Ishikawa (cell line): ENCODE results near the gene GARIN5B.

Experiments
- CEBPB ChIP-seq: IDR thresholded peaks from 2 replicates; pipeline ENCODE4 v1.6.1; 2012
- CREB1 ChIP-seq: IDR thresholded peaks from 2 replicates; pipeline ENCODE4 v1.6.1; 2012; ENCODE audit warnings: low read depth
- EGR1 ChIP-seq: IDR thresholded peaks from 2 replicates; pipeline ENCODE4 v1.6.1; 2012
- EP300 ChIP-seq: IDR thresholded peaks from 2 replicates; pipeline ENCODE4 v1.6.1; 2012; ENCODE audit warnings: borderline replicate concordance
- FOXM1 ChIP-seq: IDR thresholded peaks from 2 replicates; pipeline ENCODE4 v1.6.1; 2012; ENCODE audit warnings: low read depth, borderline replicate concordance
- NFIC ChIP-seq: IDR thresholded peaks from 2 replicates; pipeline ENCODE4 v1.6.1; 2012
- TAF1 ChIP-seq: IDR thresholded peaks from 2 replicates; pipeline ENCODE4 v1.6.1; 2012; ENCODE audit warnings: low read depth, mild to moderate bottlenecking
- TCF12 ChIP-seq: IDR thresholded peaks from 2 replicates; pipeline ENCODE4 v1.6.1; 2012; ENCODE audit warnings: low read depth
- YY1 ChIP-seq: IDR thresholded peaks from 2 replicates; pipeline ENCODE4 v1.6.1; 2012; ENCODE audit warnings: low read depth
- TF ChIP-seq, protein P1 (sequence below): IDR thresholded peaks from 2 replicates; pipeline ENCODE4 v1.6.1; 2012
- TF ChIP-seq, protein P2 (sequence below): IDR thresholded peaks from 2 replicates; pipeline ENCODE4 v1.6.1; 2012
- TF ChIP-seq, protein P3 (sequence below): IDR thresholded peaks from 2 replicates; pipeline ENCODE4 v1.6.1; 2012; ENCODE audit warnings: low read depth, mild to moderate bottlenecking

DNA sequence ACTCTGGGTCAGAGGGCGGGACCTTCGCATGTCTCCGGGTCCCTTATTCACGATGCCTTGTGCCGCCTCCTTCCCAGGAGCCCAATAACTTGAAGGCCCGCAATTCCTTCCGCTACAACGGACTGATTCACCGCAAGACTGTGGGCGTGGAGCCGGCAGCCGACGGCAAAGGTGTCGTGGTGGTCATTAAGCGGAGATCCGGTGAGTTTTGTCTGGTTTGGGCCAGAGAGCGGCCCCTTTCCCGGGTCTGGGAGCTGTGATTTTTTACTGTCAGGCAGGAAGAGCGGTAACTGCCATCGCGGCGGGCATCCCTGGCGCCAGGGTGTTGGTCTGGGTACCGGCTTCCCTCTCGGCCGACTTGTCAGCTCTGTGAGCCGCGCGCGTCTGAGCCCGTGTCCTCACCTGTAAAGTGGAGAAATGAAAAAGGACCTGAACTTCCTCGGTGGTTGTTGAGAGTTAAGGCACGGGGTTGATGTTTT is 23.5 kb upstream of the GARIN5B start:
- TF ChIP-seq, protein P1, sequence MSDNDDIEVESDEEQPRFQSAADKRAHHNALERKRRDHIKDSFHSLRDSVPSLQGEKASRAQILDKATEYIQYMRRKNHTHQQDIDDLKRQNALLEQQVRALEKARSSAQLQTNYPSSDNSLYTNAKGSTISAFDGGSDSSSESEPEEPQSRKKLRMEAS = no peak
- TF ChIP-seq EP300 (no peak), TAF1 (no peak), NFIC (no peak), YY1 (no peak), CREB1 (no peak), EGR1 (no peak), CEBPB (no peak), FOXM1 (no peak), TCF12 (no peak)
- TF ChIP-seq, protein P2, sequence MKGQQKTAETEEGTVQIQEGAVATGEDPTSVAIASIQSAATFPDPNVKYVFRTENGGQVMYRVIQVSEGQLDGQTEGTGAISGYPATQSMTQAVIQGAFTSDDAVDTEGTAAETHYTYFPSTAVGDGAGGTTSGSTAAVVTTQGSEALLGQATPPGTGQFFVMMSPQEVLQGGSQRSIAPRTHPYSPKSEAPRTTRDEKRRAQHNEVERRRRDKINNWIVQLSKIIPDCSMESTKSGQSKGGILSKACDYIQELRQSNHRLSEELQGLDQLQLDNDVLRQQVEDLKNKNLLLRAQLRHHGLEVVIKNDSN = no peak
- TF ChIP-seq, protein P3, sequence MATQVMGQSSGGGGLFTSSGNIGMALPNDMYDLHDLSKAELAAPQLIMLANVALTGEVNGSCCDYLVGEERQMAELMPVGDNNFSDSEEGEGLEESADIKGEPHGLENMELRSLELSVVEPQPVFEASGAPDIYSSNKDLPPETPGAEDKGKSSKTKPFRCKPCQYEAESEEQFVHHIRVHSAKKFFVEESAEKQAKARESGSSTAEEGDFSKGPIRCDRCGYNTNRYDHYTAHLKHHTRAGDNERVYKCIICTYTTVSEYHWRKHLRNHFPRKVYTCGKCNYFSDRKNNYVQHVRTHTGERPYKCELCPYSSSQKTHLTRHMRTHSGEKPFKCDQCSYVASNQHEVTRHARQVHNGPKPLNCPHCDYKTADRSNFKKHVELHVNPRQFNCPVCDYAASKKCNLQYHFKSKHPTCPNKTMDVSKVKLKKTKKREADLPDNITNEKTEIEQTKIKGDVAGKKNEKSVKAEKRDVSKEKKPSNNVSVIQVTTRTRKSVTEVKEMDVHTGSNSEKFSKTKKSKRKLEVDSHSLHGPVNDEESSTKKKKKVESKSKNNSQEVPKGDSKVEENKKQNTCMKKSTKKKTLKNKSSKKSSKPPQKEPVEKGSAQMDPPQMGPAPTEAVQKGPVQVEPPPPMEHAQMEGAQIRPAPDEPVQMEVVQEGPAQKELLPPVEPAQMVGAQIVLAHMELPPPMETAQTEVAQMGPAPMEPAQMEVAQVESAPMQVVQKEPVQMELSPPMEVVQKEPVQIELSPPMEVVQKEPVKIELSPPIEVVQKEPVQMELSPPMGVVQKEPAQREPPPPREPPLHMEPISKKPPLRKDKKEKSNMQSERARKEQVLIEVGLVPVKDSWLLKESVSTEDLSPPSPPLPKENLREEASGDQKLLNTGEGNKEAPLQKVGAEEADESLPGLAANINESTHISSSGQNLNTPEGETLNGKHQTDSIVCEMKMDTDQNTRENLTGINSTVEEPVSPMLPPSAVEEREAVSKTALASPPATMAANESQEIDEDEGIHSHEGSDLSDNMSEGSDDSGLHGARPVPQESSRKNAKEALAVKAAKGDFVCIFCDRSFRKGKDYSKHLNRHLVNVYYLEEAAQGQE = no peak
